HCT116 (cell line): ENCODE measurements around the gene CAPZB. TPM values are rescaled to one million over a fixed set of nuclear protein-coding genes. Genes with fewer than 3 reads are reported as not detected.

ENCODE experiments used
- ATAC-seq: fragments of 200-7000 bp; cut with Tn5 transposase; 2 replicates; pipeline ENCODE4 v1.9.1; 2020; ENCODE audit warnings: mild to moderate bottlenecking, moderate library complexity
- BruUV-seq: library from RNA; stranded (reverse); fragments of 400-500 nt; replicated peaks from 2 replicates; lab custom pipeline; 2021; lab: Mats Ljungman, UMichigan
- CTCF ChIA-PET: fragments of 300-600 bp; sonication (Branson Sonifier 250); formaldehyde crosslinking; loops from one replicate; lab custom pipeline; 2021; ENCODE audit warnings: antibody characterized with exemption; lab: Charles Lee
- POLR2A ChIA-PET: fragments of 300-600, 350-600 bp; sonication (Branson Sonifier 250); formaldehyde crosslinking; loops from one replicate; lab custom pipeline; 2021; ENCODE audit warnings: antibody characterized with exemption; lab: Charles Lee
- RAD21 ChIA-PET, 2 experiments: fragments of 300-600 bp; sonication (Branson Sonifier 250); formaldehyde crosslinking; loops; one replicate each; lab custom pipeline; 2023; ENCODE audit warnings: low total read pairs in 2 of 2; ENCODE audit not compliant: uncharacterized antibody in 2 of 2, unreplicated experiment in 2 of 2, low non-redundant PET in 1 of 2; lab: Charles Lee
- DNase-seq: peaks from one replicate; pipeline ENCODE4 v3.0.0-alpha.2; 2010; ENCODE audit warnings: low read depth, low spot score
- H2AFZ ChIP-seq: fragments of 200-600 bp; shearing (Covaris generic), sonication (generic); 2 replicates; pipeline ENCODE4 v1.6.1; 2017; ENCODE audit warnings: low read depth, mixed run types, mixed read lengths, antibody characterized with exemption, low read length; ENCODE audit not compliant: poor library complexity, severe bottlenecking
- H3K27ac ChIP-seq: 2 replicates; pipeline ENCODE4 v1.5.1; 2012; ENCODE audit warnings: low read depth, low read length
- H3K27me3 ChIP-seq: fragments of 200-600 bp; sonication (generic); 2 replicates; pipeline ENCODE4 v1.6.1; 2016; ENCODE audit warnings: mixed run types, low read length, mixed read lengths; ENCODE audit not compliant: insufficient read depth
- H3K36me3 ChIP-seq, 2 experiments: fragments of 200-500 bp in 1 of 2; fragments of 200-600 bp in 1 of 2; sonication (Bioruptor generic) in 1 of 2; sonication (generic) in 1 of 2; 2 replicates each; pipeline versions ENCODE4 v1.5.1 to v1.6.1; 2014 to 2016; ENCODE audit warnings: low read length in 2 of 2, inconsistent platforms in 1 of 2, mixed read lengths in 1 of 2, mixed run types in 1 of 2; ENCODE audit not compliant: insufficient read depth in 2 of 2, control insufficient read depth in 1 of 2
- H3K4me1 ChIP-seq, 2 experiments: fragments of 200-600 bp in 1 of 2; sonication (generic) in 1 of 2; 2 replicates each; pipeline versions ENCODE4 v1.5.1 to v1.6.1; 2012 to 2017; ENCODE audit warnings: low read length in 2 of 2, inconsistent platforms in 1 of 2, mild to moderate bottlenecking in 1 of 2, mixed read lengths in 1 of 2, mixed run types in 1 of 2, moderate library complexity in 1 of 2; ENCODE audit not compliant: insufficient read depth in 2 of 2, control insufficient read depth in 1 of 2
- H3K4me2 ChIP-seq: fragments of 200-600 bp; sonication (generic); 2 replicates; pipeline ENCODE4 v1.6.1; 2017; ENCODE audit warnings: mixed run types, low read length, mixed read lengths
- H3K4me3 ChIP-seq, 2 experiments: fragments of 200-600 bp in 1 of 2; sonication (generic) in 1 of 2; replicated peaks in 1 of 2; 2 replicates each; pipeline ENCODE4 v1.5.1; 2011 to 2016; ENCODE audit warnings: low read length in 2 of 2, control low read depth in 1 of 2, low read depth in 1 of 2, mild to moderate bottlenecking in 1 of 2, mixed read lengths in 1 of 2, mixed run types in 1 of 2
- H3K79me2 ChIP-seq: fragments of 200-600 bp; sonication (generic); 2 replicates; pipeline ENCODE4 v1.6.1; 2017; ENCODE audit warnings: mild to moderate bottlenecking, mixed run types, low read length, moderate library complexity, mixed read lengths; ENCODE audit not compliant: insufficient read depth
- H3K9ac ChIP-seq: fragments of 200-600 bp; sonication (generic); 2 replicates; pipeline ENCODE4 v1.6.1; 2016; ENCODE audit warnings: low read length, mixed read lengths
- H3K9me2 ChIP-seq: fragments of 200-600 bp; sonication (generic), shearing (Covaris generic); 2 replicates; pipeline ENCODE4 v1.6.1; 2017; ENCODE audit warnings: mixed run types, mild to moderate bottlenecking, moderate library complexity; ENCODE audit not compliant: insufficient read depth
- H3K9me3 ChIP-seq, 2 experiments: fragments of 200-500 bp in 1 of 2; fragments of 200-600 bp in 1 of 2; sonication (Bioruptor generic) in 1 of 2; sonication (generic) in 1 of 2; 2 replicates each; pipeline ENCODE4 v1.6.1; 2014 to 2017; ENCODE audit warnings: low read length in 2 of 2, mixed read lengths in 2 of 2, inconsistent platforms in 1 of 2, low read depth in 1 of 2, mild to moderate bottlenecking in 1 of 2, mixed run types in 1 of 2, moderate library complexity in 1 of 2; ENCODE audit not compliant: control insufficient read depth in 1 of 2, insufficient read depth in 1 of 2
- H4K20me1 ChIP-seq: fragments of 200-600 bp; sonication (generic), shearing (Covaris generic); 2 replicates; pipeline ENCODE4 v1.6.1; 2017; ENCODE audit warnings: mixed run types, mild to moderate bottlenecking, moderate library complexity; ENCODE audit not compliant: insufficient read depth
- CBX3 ChIP-seq: IDR thresholded peaks from 2 replicates; pipeline ENCODE4 v1.6.1; 2012; ENCODE audit warnings: low read depth
- CEBPB ChIP-seq: IDR thresholded peaks from 2 replicates; pipeline ENCODE4 v1.6.1; 2012; ENCODE audit warnings: low read depth
- EZH2 ChIP-seq: fragments of 200-600 bp; sonication (generic); IDR thresholded peaks from 2 replicates; pipeline ENCODE4 v1.6.1; 2017; ENCODE audit warnings: antibody characterized with exemption, mixed run types
- FOSL1 ChIP-seq: IDR thresholded peaks from 2 replicates; pipeline ENCODE4 v1.6.1; 2012; ENCODE audit warnings: low read depth
- JUND ChIP-seq: IDR thresholded peaks from 2 replicates; pipeline ENCODE4 v1.6.1; 2012
- POLR2A ChIP-seq: IDR thresholded peaks from 2 replicates; pipeline ENCODE4 v1.7.0; 2011; ENCODE audit warnings: borderline replicate concordance; ENCODE audit not compliant: insufficient read depth, insufficient read length; ENCODE audit errors: extremely low read depth
- POLR2AphosphoS5 ChIP-seq: IDR thresholded peaks from 2 replicates; pipeline ENCODE4 v1.6.1; 2011; ENCODE audit warnings: mild to moderate bottlenecking, low read depth, low read length, moderate library complexity
- YY1 ChIP-seq: IDR thresholded peaks from 2 replicates; pipeline ENCODE4 v1.6.1; 2011; ENCODE audit warnings: low read length, low read depth, moderate library complexity, mild to moderate bottlenecking; ENCODE audit not compliant: insufficient replicate concordance; ENCODE audit errors: extremely low read depth
- intact Hi-C: fragments of 100-400 bp; cut with micrococcal nuclease; formaldehyde crosslinking; loops from 2 replicates; pipeline ENCODE4 v1.10.0; 2022
- total RNA-seq: library from RNA; stranded (reverse); gene quantifications from one replicate; pipeline ENCODE4 v1.2.1, GENCODE V29; 2021; ENCODE audit not compliant: unreplicated experiment
- TF ChIP-seq, protein P1 (sequence below), 3 experiments: fragments of 200-600 bp in 1 of 3; sonication (generic) in 1 of 3; IDR thresholded peaks in 2 of 3; conservative IDR thresholded peaks in 1 of 3; 2 replicates each; pipeline ENCODE4 v1.5.1; 2012 to 2017; ENCODE audit warnings: low read depth in 2 of 3, low read length in 2 of 3, antibody characterized with exemption in 1 of 3, borderline replicate concordance in 1 of 3, control low read depth in 1 of 3, mild to moderate bottlenecking in 1 of 3, mixed read lengths in 1 of 3, mixed run types in 1 of 3, moderate library complexity in 1 of 3; ENCODE audit not compliant: insufficient read depth in 1 of 3

Gene CAPZB
- total RNA-seq, 1 experiment from 2014 or later, result 203 TPM

DNA sequence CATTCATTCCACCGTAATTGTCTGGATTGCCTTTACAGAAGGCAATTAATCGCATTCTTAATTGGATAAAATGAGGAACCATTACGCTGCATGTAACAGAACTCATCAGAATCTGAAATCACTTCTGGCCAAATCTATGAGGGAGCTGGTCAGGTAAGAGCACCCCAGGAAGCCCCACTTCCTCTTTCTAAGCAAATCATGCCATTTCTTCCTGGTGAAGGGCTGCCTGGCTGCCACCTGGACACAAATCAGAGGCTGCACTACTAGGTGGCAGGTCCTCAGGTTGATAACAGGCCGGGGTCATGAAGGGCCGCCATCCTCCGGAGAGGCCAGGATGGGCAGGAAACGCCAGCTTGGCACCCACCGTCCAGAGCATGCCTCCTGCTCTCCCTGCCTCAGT, 73.7 kb downstream of the CAPZB start:
- H3K9me3 ChIP-seq, result no peaks in the 10 kb centered on the region
- ATAC-seq, result no peak
- ChIA-PET CTCF (no interaction called here), POLR2A (no interaction called here), RAD21 (no interaction called here)
- H3K9ac ChIP-seq, result no peak overlapping the region
- H3K79me2 ChIP-seq, result peaks cover 71% of the 10 kb centered on the region
- H3K9me2 ChIP-seq, result no peaks in the 10 kb centered on the region
- intact Hi-C loops, result no loop called here
- H4K20me1 ChIP-seq, result no peaks in the 10 kb centered on the region; the same call in 1 of the 2 replicates
- no TSS peak for BruUV-seq
- no peak overlapping the region for H3K4me2 ChIP-seq
- no peak overlapping the region for H3K27ac ChIP-seq
- no peak overlapping the region for H3K4me3 ChIP-seq
- no peaks in the 10 kb centered on the region for H3K27me3 ChIP-seq
- no peaks in the 10 kb centered on the region for H3K4me1 ChIP-seq
- TF ChIP-seq CEBPB (no peak), CBX3 (no peak), EZH2 (no peak), JUND (no peak), POLR2AphosphoS5 (no peak), YY1 (no peak), FOSL1 (no peak), POLR2A (no peak)
- H2AFZ ChIP-seq, result no peak overlapping the region
- peaks cover 0 to 3% of the 10 kb centered on the region in 2 experiments; a peak in 1 of 4 replicates for H3K36me3 ChIP-seq
- DNase-seq, result no peak

DNA sequence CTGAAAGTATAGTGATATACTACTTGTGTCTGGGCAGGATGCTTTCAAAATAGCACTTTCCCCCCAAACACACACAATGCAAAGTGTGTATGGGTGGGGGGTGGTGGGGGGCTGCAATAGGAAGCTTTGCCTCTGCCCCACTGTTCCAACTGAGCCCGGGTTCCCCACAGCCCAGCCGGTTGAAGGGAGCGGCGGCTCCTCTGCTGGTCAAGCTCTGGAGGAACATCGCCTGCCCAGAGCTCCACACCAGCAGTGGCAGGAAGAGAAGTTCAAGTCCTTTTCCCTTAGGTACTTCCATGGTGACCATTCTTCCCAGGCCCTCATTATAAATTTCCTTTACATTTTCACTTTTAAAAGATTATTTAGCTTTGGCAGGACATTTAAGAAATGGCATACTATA, 74.9 kb downstream of the CAPZB start:
- ChIA-PET POLR2A (no interaction called here), CTCF (interaction anchor here (0.9 kb wide), 1 partner anchor 172 kb away, joined by 5 read pairs; no protein-coding TSS in a partner anchor), RAD21 (no interaction called here)
- no peak for DNase-seq
- Histone ChIP-seq H3K9ac (no peak overlapping the region), H3K4me2 (no peak overlapping the region), H2AFZ (no peak overlapping the region), H3K9me3 (no peaks in the 10 kb centered on the region), H3K4me1 (no peaks in the 10 kb centered on the region), H3K27me3 (no peaks in the 10 kb centered on the region), H3K27ac (no peak overlapping the region), H4K20me1 (no peaks in the 10 kb centered on the region; the same call in 1 of the 2 replicates), H3K79me2 (peaks cover 69% of the 10 kb centered on the region), H3K9me2 (no peaks in the 10 kb centered on the region), H3K36me3 (peaks cover 0 to 3% of the 10 kb centered on the region in 2 experiments; a peak in 1 of 4 replicates), H3K4me3 (no peak overlapping the region)
- intact Hi-C loops, result no loop called here
- no peak for TF ChIP-seq POLR2A
- TF ChIP-seq, protein P1, sequence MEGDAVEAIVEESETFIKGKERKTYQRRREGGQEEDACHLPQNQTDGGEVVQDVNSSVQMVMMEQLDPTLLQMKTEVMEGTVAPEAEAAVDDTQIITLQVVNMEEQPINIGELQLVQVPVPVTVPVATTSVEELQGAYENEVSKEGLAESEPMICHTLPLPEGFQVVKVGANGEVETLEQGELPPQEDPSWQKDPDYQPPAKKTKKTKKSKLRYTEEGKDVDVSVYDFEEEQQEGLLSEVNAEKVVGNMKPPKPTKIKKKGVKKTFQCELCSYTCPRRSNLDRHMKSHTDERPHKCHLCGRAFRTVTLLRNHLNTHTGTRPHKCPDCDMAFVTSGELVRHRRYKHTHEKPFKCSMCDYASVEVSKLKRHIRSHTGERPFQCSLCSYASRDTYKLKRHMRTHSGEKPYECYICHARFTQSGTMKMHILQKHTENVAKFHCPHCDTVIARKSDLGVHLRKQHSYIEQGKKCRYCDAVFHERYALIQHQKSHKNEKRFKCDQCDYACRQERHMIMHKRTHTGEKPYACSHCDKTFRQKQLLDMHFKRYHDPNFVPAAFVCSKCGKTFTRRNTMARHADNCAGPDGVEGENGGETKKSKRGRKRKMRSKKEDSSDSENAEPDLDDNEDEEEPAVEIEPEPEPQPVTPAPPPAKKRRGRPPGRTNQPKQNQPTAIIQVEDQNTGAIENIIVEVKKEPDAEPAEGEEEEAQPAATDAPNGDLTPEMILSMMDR (IDR thresholded peaks at IDR 0.05 in 2 of 3, conservative IDR thresholded peaks at IDR 0.05 in 1 of 3; ENCODE audit: borderline replicate concordance in 1 of 3, insufficient read depth in 1 of 3, low read depth in 2 of 3, low read length in 2 of 3), result peak in 2 of 3 experiments; percentile 16 to 18; a peak in 1 of 6 replicates
- no TSS peak for BruUV-seq
- peak; percentile 67 for ATAC-seq
